Occipital lobe (tissue), 2 donors: ENCODE results near the gene ASS1. TPM values are rescaled to one million over a fixed set of nuclear protein-coding genes. Genes with fewer than 3 reads are reported as not detected.

Source experiments
- DNase-seq: peaks from one replicate; lab custom pipeline; 2025; lab: John Stamatoyannopoulos, UW
- total RNA-seq: library from RNA; depleted of rRNA; stranded (reverse); fragments of >200 nt; gene quantifications from one replicate; pipeline ENCODE4 v1.2.3, GENCODE V29; 2014

Gene ASS1
- total RNA-seq, 1 donor from 2014 or later = 9.8 TPM

DNA sequence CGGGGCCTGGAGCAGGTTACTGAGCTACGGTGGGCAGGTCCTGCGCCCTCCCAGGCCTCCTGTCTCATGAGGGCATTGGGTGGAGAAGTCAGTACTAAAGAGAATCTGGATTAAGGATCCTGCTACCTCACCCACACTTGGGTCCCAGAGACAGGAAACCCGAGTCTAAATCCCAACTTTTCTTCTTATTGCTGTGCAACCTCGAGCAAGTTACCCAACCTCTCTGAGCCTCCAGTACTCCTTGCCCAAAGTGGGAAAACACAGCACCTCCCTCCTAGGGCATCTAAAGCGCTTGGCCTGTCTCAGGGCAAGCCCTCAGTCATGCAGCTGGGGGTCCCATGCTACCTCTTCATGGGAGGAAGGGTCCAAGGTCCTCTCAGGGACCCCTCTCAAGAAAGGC is 28.2 kb downstream of the ASS1 start:
- DNase-seq = no peak

DNA sequence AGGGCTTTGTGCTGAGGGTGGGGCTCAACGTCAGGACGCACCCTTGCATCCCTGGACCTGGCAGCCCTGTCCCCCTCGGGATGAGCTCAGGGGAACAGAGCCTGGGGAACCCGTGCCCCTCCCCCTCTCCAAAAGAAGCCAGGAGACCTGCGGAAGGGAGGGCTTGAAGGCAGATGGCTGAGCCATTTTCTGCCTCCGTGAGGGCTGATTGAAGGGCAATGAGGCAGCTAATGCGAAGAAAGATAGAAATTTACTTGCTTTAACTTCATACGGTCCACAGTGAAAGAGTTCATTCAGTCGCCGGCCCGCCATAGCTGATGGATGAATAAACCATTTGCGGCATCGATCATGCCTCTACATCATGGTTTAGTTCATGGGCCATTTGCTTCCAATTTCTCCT is 28.8 kb downstream of the ASS1 start:
- DNase-seq = no peak

DNA sequence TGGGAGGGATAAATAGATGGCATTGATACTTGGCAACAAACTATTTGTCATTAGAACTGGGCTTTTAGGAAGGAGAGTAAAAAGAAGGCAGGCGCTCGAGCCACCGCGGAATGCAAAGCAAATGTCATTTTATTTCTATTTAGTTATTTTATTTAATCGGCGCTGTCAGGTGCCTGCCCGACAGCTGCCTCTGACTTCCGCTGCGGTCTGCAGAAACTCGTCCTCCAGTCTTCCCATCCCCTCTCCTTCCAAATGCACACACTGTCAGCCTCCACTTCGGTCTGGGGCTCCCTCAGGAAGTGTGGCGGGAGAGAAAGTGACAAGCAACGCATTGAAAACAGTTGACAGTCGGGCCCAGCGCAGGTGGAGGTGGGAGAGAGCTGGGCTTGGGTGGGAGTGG is 29.3 kb downstream of the ASS1 start:
- DNase-seq = no peak

DNA sequence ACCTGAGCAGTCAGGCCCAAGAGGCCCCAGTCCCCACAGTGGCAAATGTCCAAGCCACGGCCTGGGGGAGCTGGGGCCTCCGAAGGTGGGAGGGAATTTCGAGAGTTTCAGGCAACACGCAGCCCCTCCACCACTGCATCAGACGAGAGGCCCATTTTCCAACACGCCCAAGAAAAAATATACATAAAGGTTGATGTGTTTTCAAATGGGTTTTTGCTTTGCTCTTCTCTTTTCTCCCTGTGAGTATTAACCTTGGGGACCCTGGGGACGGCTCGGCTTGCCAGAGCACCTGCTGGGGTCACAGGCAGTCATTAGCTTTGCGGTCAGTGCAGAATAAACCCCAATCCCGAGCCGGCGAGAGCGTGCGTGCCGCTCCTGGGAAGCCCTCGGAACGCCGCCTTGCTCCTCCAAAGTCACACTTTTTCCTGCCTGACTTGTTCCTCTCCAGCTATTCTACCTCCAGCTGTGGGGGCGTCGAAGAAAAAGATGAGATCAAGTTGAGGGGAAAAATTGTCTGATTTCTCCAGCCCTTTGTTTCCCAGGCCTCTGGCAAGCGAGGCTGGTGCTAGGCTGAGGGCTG is 31.5 kb downstream of the ASS1 start:
- DNase-seq = no peak

DNA sequence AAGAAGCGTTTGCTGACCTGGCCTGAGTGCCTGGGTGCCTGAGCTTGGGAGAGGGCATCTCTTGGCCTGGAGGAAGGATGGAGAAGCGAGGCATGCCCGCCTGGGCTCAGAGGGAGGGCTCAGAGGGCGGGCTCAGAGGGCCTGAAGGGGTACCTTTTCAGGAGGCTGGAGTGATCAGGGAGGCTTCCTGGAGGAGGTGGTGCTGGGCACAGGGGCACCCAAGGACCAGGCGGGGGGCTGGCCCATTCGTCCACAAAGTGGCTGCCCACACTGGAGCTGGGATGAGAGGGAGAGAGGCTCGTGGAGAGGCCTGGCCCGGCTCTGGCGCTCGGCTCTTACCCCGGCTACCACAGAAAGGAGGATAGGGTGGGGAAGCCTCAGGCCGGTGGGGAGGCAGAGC is 32.8 kb downstream of the ASS1 start:
- no peak for DNase-seq

DNA sequence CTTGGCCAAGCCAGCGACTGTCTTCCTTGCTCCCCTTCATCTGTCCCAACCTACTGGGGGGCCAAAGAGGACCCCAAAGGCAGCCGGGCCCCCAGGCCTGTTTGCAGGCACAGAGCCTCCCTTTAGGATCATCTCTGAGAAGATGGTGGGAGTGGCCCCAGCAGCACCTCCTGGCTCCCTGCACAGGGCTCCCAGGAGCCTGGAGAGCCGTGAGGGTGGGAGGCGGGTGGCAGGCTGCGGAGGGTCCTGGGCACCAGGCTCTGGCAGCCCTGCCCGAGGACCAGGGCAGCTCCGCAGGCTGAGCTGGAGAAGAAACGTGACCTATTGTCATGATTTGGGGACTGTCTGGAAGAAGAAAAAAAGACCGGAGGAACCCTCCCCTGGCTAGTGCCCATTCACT is 33.4 kb downstream of the ASS1 start:
- DNase-seq = no peak

DNA sequence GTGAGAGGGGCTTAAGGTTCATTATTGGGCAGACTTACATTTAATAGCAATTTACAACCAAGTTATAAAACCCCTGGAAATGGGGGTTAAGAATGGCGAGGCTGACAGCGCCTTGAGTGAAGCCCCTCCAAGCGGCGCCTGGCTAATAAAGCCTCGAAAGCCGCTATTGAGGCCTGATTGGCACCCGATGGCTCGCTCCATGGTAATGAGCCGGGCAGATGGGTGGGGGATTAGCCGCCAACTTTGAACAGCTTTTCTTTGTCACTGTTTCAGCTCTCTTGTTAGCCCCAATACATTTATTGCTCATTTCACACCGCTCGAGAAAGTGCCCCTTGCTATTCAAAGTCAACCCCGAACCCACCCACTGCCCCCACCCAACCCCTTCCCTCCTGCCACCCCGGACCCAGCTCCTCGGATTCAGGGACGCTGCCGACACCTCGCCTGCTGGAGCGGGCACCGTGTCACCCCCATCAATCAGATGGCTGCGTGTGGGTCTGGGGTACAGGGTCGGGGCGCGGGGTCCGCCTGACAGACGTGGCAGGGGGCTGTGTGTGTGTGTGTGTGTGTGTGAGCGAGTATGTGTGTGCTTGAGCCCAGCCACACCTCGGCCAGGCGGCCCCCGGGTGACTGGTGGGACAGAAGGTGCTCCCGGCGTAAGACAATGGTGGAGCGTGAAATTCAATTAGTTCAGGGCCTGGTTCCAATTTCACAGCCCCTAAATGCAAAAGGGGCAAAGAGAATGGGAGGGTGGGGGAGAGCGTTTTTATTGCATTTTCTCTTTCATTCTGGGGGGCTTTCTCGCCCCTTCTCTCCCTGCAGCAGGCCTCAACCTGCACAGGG is 34.2 kb downstream of the ASS1 start:
- no peak for DNase-seq

DNA sequence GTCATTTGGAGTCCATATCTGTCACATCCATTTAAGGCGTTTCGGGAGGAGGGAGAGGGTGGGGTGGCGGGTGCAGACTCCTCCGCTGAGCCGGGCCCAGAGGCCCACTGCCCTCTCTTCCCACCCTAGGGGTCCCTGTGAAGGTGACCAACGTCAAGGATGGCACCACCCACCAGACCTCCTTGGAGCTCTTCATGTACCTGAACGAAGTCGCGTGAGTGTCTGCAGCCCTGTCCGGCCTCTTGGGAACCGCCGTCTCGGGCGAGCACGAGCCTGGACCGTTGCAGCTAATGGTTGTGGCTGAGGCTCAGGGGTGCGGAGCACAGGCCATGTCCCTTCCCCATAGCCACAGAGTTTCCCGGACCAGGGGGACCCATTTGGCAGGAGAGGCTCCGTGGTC is 34.8 kb downstream of the ASS1 start:
- no peak for DNase-seq

DNA sequence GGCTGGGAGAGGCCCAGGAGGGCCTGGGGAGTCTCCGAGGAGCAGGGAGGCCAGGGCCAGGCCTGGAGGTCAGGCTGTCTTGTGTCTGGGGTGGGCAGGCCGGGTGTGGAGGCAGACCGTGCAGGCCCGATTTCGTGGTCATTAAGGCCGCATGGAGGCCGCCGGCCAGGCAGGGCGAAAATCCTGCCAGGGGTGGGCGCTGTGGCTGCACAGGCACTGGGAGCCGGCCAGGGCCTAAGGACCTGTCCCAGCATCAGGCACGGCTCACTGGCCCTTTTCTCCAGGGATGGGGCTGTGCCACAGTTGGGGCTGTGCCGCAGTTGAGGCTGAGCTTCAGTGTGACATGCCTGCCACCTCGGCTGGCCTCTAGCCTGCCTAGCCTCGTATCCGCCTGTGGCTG is 35.9 kb downstream of the ASS1 start:
- DNase-seq = no peak

DNA sequence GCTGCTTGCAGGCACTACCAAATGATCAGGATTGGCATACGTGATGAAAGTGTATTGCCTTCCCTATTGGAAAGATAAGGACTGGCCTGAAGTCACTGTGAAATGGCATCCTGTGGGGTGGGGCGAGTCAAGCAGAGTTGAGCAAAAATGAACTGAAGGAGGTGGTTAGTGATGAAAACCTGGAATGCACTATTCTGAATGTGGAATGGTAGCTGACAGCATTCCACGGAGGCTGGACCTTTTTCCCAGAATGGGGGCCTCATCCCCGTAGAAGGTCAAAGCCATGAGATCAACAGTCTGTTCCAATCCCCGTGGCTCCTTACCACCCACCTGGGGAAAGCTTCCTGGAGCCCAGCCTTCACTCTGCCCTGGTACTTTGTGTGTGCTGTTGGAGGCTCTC is 37.7 kb downstream of the ASS1 start:
- no peak for DNase-seq

DNA sequence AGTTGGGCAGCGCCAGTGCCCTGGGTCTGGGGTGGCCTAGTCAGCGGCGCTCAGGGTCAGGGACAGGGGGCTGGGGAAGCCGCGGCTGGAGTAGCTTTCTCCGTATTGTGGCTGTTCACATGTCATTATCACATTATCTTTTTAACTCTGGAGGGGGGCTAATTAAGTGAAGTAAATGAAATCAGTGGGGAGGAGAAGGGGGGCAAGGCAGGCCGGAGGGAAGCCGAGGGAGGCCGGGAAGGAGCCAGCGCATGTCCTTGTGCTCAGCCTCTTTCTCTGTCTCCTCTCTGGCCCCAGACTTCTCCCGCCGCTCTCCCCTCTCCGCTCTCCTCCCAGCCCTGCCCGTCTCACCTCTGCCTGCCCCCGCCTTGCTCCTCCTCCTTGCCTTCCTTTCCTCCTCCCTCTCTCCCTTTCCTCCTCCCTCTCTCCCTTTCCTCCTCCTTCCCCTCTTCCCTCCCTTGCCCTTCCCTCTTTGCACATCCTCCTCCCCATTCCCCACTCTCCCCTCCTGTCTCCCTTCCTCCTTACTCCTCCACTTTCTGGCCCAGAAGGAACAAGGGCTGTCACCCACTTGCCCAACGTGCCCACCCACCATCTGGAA is 38.7 kb downstream of the ASS1 start:
- no peak for DNase-seq

DNA sequence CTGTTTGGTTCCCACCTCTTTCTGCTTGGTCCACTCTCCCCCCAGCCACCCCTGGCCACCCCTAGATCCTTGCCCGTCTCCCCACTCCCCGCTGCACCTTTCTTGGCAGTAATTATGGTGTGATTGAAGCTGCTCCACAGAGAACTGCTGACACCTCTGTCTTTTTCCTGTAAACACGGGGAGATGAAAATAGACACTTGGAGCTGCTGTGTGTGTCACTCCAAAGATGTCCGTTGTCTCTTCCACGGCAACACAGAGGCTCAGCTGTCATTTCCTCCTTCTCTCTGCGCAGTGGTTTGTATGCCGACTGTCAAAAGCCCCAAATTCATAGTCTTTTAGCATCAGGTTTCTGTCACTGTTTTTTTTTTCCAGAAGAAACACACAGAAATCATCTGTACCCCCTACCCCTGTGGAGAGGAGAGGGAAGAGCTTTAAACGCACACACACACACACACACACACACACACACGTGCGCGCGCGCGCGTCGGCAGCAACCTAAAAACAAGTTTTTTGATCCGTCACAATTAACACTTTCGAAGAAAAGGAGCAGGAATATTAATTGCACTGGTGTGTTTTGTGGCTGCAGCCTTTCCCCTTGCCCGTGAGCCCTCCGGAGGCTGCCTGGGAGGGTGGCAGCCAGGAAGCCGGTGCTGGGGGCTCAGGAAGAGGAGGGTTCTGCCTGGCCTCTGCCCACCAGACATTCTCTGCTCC is 39.8 kb downstream of the ASS1 start:
- DNase-seq = no peak

DNA sequence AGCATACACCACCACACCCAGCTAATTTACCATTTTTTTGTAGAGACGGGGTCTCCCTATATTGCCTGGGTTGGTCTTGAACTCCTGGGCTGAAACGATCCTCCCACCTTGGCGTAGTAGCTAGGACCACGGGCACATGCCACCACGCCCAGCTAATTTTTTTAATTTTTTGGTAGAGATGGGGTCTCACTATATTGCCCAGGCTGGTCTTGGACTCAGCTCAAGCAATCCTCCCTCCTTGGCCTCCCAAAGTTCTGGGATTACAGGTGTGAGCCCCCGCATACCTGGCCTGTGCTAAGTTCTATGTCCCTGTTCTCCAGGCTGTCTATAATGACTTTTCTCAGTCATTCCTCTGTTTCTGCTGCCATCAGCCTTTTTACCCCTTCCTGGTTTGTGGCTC is 41.3 kb downstream of the ASS1 start:
- no peak for DNase-seq

DNA sequence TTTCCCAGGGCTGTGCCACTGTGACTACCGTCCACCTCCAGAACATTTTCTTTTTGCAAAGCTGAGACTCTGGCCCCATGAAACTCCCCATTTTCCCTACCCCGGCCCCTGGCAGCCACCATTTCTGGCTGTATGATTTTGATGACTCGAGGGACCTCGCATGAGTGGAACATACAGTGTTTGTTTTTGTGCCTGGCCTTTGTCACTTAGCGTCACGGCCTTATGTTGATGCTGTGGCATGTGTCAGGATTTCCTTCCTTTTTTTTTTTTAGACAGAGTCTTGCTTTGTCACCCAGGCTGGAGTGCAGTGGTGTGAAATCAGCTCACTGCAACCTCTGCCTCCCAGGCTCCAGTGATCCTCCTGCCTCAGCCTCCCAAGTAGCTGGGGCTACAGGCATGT is 42.7 kb downstream of the ASS1 start:
- no peak for DNase-seq

DNA sequence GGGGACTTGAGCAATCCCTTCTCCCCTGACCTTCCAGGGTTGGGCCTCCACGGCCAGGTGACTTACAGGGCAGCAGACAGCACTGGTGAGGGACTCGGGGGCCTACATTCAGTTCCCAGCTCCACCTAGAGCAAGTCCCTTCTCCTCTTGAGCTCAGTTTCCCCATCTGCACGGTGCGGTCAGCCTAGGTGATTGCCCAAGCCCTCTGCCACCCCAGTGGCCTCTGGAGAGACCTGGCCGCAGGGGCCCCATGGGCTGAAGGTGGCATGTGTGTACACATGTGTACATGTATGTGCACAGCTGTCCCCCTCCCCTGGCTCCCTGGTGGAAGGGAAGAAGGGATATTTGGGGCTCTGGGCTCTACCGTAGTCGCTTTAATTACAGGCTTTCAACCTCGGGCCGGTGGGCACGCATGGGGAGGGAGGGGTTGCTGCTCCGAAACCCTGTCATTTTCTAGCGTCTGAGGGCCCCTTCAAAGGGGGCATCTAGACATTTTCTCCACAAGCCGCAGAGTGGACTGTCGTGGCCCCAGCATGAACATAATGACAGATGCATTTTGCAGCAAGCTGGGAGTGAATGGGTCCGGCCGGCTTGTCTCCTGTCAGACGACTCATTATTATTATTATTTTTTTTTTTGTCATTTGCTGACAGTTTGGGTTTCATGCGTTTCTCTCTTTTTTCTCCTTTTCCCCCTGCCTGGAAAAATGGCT is 44.0 kb downstream of the ASS1 start:
- no peak for DNase-seq

DNA sequence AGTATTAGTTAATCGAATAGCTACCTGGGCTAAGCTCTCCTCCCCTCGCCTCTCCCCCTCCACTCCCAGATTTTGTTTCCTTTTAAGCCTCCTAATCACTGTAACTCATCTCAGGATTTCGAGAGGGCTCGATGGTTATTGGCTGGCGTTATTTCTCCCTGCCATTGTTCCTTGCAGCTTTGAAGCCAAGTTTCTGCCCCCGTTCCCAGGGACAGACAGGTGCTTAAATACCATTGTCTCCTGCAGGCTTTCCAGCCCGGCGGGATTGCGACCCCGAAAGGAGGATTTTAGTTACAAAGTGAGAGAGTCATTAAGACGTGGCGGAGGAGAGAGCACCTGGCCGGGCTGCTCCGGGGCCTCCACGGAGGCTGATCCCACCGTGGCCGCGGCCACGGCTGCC is 46.2 kb downstream of the ASS1 start:
- no peak for DNase-seq

DNA sequence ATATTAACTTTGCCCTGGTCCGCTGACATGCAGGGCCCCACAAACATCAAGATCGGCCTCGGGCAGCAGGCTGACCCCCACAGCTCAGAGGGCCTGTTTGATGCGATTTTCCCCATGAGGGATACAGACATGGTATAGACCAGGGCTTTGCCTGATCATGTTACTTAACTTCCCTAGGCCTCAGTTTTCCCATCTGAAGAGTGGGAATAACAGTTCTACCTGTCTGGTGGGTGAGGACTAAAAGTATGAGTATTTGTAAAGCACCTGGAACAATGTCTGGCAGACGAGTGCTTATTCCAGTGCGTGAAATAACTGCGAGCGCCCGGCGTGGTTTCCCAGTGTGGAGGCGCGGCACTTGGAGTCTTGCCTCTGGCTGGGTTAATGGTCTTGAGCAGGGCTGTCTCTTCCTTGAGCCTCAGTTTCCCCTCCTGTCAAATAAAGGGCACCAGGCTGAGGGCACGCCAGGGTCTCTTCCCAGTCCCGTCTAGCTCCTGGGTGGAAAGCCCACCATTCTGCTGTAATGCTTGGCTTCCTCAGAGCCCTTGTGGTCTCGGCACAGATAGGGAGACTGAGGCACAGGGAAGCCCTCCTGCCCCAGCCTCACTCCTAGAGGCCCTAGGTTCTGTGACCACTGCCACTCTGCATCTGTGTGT is 47.2 kb downstream of the ASS1 start:
- DNase-seq = no peak

DNA sequence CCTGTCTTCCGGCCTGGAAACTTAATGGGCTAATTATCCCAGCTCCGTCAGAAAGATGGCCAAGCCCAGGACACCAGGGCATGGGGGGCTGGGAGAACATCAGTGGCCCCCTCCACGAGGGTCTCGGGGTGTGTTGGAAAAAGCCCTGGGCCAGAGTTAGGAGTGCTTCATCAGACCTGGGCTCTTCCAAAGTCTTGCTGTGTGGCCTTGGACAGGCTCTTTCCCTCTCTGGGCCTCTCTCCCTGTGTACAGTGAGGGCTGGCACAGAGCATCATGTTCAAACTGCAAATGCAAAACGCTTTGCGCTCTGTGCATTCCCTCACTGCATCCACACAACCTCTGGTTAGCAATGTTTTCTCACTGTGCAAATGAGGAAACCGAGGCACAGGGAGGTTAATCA is 48.3 kb downstream of the ASS1 start:
- no peak for DNase-seq

DNA sequence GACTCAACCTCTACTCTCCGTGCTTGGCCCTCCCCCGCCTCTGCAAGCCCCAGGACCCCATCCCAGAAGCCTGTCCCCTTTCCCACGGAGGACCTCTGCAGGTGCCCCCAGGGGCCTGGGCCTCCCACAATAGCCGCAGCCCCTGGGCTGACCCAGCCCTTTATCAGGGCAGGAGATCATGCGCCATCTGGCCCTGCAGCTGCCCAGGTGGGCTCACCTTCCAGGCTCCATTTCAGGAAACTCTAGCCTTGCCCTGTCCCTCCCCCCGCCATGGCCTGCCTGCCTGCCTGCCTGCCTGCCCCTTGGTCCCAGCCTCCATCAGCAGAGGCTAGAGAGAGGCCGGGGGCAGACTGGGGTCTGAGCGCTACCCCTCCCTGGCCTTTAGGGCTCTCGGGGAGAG is 48.7 kb downstream of the ASS1 start:
- no peak for DNase-seq

DNA sequence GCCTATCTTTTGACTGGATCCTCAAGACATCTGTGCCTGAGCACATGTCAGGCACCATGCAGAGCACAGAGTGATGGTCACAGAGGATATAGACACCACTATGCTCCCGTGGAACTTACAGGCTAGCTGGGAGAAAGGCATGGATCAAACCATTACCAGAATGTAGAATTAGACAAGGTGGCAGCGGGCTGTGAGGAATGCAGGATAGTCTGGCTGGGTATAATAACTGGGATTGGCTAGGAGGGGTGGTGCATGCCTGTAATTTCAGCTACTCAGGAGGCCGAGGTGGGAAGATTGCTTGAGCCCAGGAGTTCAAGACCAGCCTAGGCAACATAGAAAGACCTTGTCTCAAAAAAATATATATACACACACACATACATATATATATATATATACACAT is 50.3 kb downstream of the ASS1 start:
- DNase-seq = no peak

DNA sequence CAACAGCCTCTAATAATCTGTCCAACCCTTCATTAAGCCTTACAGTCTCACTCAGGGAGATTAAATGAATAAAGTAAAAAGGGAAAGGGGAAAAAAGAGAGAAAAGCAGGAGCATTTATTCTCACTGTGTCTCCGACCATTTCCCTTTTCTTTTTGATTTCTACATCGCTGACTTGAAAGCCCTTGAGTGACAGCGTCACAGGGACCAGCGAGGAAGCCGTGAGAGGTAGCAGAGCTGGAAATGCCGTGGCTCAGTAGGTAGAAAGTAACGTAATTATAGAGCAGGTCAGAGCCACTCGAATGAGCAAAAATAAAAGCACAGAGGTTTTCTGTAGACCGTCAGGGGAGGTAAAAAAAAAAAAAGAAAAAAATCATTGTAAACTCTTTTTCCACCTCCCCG is 52.4 kb downstream of the ASS1 start:
- DNase-seq = no peak
